Brain microvascular endothelial cell (primary cell): ENCODE measurements around the gene NCKAP5L.
"Not testable (repeated sequence)": the region's sequence is repeated elsewhere in the genome, so short reads cannot be mapped to it uniquely, and the experiment has no call there.

ENCODE experiments used
- DNase-seq: peaks from one replicate; pipeline ENCODE4 v3.0.0-alpha.2; 2020
- H3K27ac ChIP-seq: fragments of 250-450 bp; sonication (Bioruptor Pico); 2 replicates; pipeline ENCODE4 v1.5.1; 2020; ENCODE audit warnings: mild to moderate bottlenecking, moderate library complexity
- H3K27me3 ChIP-seq: fragments of 250-450 bp; sonication (Bioruptor Pico); replicated peaks from 2 replicates; pipeline ENCODE4 v1.5.1; 2020; ENCODE audit warnings: mild to moderate bottlenecking
- H3K36me3 ChIP-seq: fragments of 250-450 bp; sonication (Bioruptor Pico); replicated peaks from 2 replicates; pipeline ENCODE4 v1.5.1; 2020; ENCODE audit warnings: mild to moderate bottlenecking
- H3K4me3 ChIP-seq: 2 replicates; pipeline ENCODE4 v1.5.1; 2011; ENCODE audit warnings: low read depth, mild to moderate bottlenecking, control low read depth, low read length, moderate library complexity
- CTCF ChIP-seq: IDR thresholded peaks from 2 replicates; pipeline ENCODE4 v1.5.1; 2011; ENCODE audit warnings: low read depth, mild to moderate bottlenecking, moderate library complexity, low read length, control low read depth, inconsistent platforms; ENCODE audit errors: missing control alignments
- in situ Hi-C: cut with HindIII; loops from 2 replicates; pipeline ENCODE4 v1.10.0; 2017; ENCODE audit warnings: low sequenced_read_pairs, low pct_ligation_motif_present

Gene NCKAP5L

GRCh38 chr12:49790741-49791555 is 37.3 kb downstream of the NCKAP5L start:
- Histone ChIP-seq H3K27ac (no peak overlapping the region), H3K27me3 (no peaks in the 10 kb centered on the region), H3K36me3 (peaks cover 33% of the 10 kb centered on the region), H3K4me3 (no peak overlapping the region)
- TF ChIP-seq CTCF, result no peak
- in situ Hi-C loops, result no loop called here
- DNase-seq, result no peak

GRCh38 chr12:49789992-49790391 is 38.2 kb downstream of the NCKAP5L start:
- H3K36me3 ChIP-seq, result peaks cover 30% of the 10 kb centered on the region
- H3K27ac ChIP-seq, result no peak overlapping the region
- in situ Hi-C loops, result no loop called here
- no peak overlapping the region for H3K4me3 ChIP-seq
- H3K27me3 ChIP-seq, result no peaks in the 10 kb centered on the region
- peak; percentile 30 for TF ChIP-seq CTCF
- no peak for DNase-seq

- in situ Hi-C loops, result no loop called here
- no peaks in the 10 kb centered on the region for H3K27me3 ChIP-seq
- TF ChIP-seq CTCF, result no peak
- H3K4me3 ChIP-seq, result no peak overlapping the region
- H3K27ac ChIP-seq, result no peak overlapping the region
- peaks cover 19% of the 10 kb centered on the region for H3K36me3 ChIP-seq
- DNase-seq, result no peak
Observed at GRCh38 chr12:49787672-49788071, 40.5 kb downstream of the NCKAP5L start.

GRCh38 chr12:49784756-49785409 is 43.3 kb downstream of the NCKAP5L start:
- in situ Hi-C loops, result no loop called here
- no peak for DNase-seq
- Histone ChIP-seq H3K27me3 (no peaks in the 10 kb centered on the region), H3K36me3 (peaks cover 5% of the 10 kb centered on the region), H3K27ac (no peak overlapping the region), H3K4me3 (no peak overlapping the region)
- no peak for TF ChIP-seq CTCF

GRCh38 chr12:49783917-49784676 is 44.1 kb downstream of the NCKAP5L start:
- DNase-seq, result no peak
- no peaks in the 10 kb centered on the region for H3K27me3 ChIP-seq
- in situ Hi-C loops, result no loop called here
- no peak overlapping the region for H3K27ac ChIP-seq
- no peak for TF ChIP-seq CTCF
- no peak overlapping the region for H3K4me3 ChIP-seq
- H3K36me3 ChIP-seq, result no peaks in the 10 kb centered on the region

GRCh38 chr12:49780914-49781313 is 47.3 kb downstream of the NCKAP5L start:
- H3K27me3 ChIP-seq, H3K4me3 ChIP-seq, in situ Hi-C loops, H3K36me3 ChIP-seq, H3K27ac ChIP-seq, DNase-seq: not testable (repeated sequence)
